NCI-H1105 (cell line): Measurements from ENCODE around the gene DHRSX.
"Not testable (repeated sequence)": the region's sequence is repeated elsewhere in the genome, so short reads cannot be mapped to it uniquely, and the experiment has no call there.

Experiments used
- DNase-seq: peaks from one replicate; lab custom pipeline; 2025; lab: John Stamatoyannopoulos, UW

DHRSX gene

GRCh38 chrX:2316534-2316933, 184.2 kb downstream of the DHRSX start:
- no peak for DNase-seq

GRCh38 chrX:2315434-2315833, 185.3 kb downstream of the DHRSX start:
- no peak for DNase-seq

GRCh38 chrX:2314831-2315365, 185.9 kb downstream of the DHRSX start:
- DNase-seq = no peak

GRCh38 chrX:2313864-2314640, 186.7 kb downstream of the DHRSX start:
- no peak for DNase-seq

GRCh38 chrX:2312061-2312591, 188.7 kb downstream of the DHRSX start:
- DNase-seq = not testable (repeated sequence)

GRCh38 chrX:2311501-2311900, 189.3 kb downstream of the DHRSX start:
- DNase-seq = no peak

GRCh38 chrX:2301901-2302300, 198.9 kb downstream of the DHRSX start:
- no peak for DNase-seq

- no peak for DNase-seq
Observed at GRCh38 chrX:2299871-2300270, 200.9 kb downstream of the DHRSX start.

- DNase-seq = no peak
Observed at GRCh38 chrX:2286731-2287130, 214.0 kb downstream of the DHRSX start.

GRCh38 chrX:2284601-2285000, 216.2 kb downstream of the DHRSX start:
- DNase-seq = no peak

GRCh38 chrX:2284133-2284532, 216.6 kb downstream of the DHRSX start:
- no peak for DNase-seq

GRCh38 chrX:2283111-2283859, 217.5 kb downstream of the DHRSX start:
- DNase-seq = no peak

GRCh38 chrX:2282490-2283090, 218.2 kb downstream of the DHRSX start:
- no peak for DNase-seq

- DNase-seq = no peak
Observed at GRCh38 chrX:2272337-2272736, 228.4 kb downstream of the DHRSX start.

GRCh38 chrX:2271595-2271994, 229.2 kb downstream of the DHRSX start:
- DNase-seq = not testable (repeated sequence)

- not testable (repeated sequence) for DNase-seq
Observed at GRCh38 chrX:2270783-2271182, 230.0 kb downstream of the DHRSX start.

- no peak for DNase-seq
Observed at GRCh38 chrX:2267890-2268289, 232.9 kb downstream of the DHRSX start.

GRCh38 chrX:2266445-2267349, 234.1 kb downstream of the DHRSX start:
- no peak for DNase-seq

- not testable (repeated sequence) for DNase-seq
Observed at GRCh38 chrX:2265658-2266444, 234.9 kb downstream of the DHRSX start.

GRCh38 chrX:2264179-2265030, 236.4 kb downstream of the DHRSX start:
- no peak for DNase-seq
